H1 (cell line): Measurements from ENCODE around the gene XAB2. TPM values are rescaled to one million over a fixed set of nuclear protein-coding genes. Genes with fewer than 3 reads are reported as not detected.
A peak's percentile ranks its signal among the peaks of the same experiment; 100 is the strongest.

Experiments
- CTCF ChIA-PET: fragments of 300-600 bp; sonication (Branson Sonifier 250); formaldehyde crosslinking; loops from one replicate; lab custom pipeline; 2021; ENCODE audit not compliant: partially characterized antibody; lab: Charles Lee
- POLR2A ChIA-PET: fragments of 300-600 bp; sonication (Branson Sonifier 250); formaldehyde crosslinking; loops from one replicate; lab custom pipeline; 2021; ENCODE audit warnings: inconsistent platforms; ENCODE audit not compliant: partially characterized antibody; lab: Charles Lee
- DNase-seq, 2 experiments: peaks; one replicate each; pipeline versions ENCODE4 v3.0.0 to v3.0.0-alpha.2; 2010 to 2022; ENCODE audit warnings: low spot score in 2 of 2, low read depth in 1 of 2, mixed read lengths in 1 of 2
- FAIRE-seq: peaks from 2 replicates; lab custom pipeline; 2011; peaks lifted over from hg19 to GRCh38; lab: Jason Lieb, UNC
- H2AFZ ChIP-seq: 2 replicates; pipeline ENCODE4 v1.8.1; 2012; ENCODE audit warnings: low read length, inconsistent platforms
- H2AK5ac ChIP-seq: 2 replicates; pipeline ENCODE4 v1.6.1; 2013; ENCODE audit warnings: low read depth, low read length
- H2BK120ac ChIP-seq: replicated peaks from 2 replicates; pipeline ENCODE3; 2013; ENCODE audit warnings: low read depth, low read length, inconsistent platforms
- H2BK12ac ChIP-seq: 2 replicates; pipeline ENCODE4 v1.6.1; 2013; ENCODE audit warnings: low read depth, low read length
- H2BK15ac ChIP-seq: 2 replicates; pipeline ENCODE4 v1.6.1; 2013; ENCODE audit warnings: low read length
- H2BK20ac ChIP-seq: 2 replicates; pipeline ENCODE4 v1.6.1; 2013; ENCODE audit warnings: low read length
- H2BK5ac ChIP-seq: 2 replicates; pipeline ENCODE4 v1.6.1; 2013; ENCODE audit warnings: low read depth, low read length
- H3K14ac ChIP-seq: 2 replicates; pipeline ENCODE4 v1.6.1; 2013; ENCODE audit warnings: inconsistent platforms; ENCODE audit not compliant: insufficient read length
- H3K18ac ChIP-seq: 2 replicates; pipeline ENCODE4 v1.6.1; 2013; ENCODE audit warnings: low read length; ENCODE audit errors: extremely low read depth
- H3K23ac ChIP-seq: 2 replicates; pipeline ENCODE4 v1.6.1; 2013; ENCODE audit warnings: inconsistent platforms; ENCODE audit not compliant: insufficient read length
- H3K23me2 ChIP-seq: 2 replicates; pipeline ENCODE4 v1.6.1; 2013; ENCODE audit warnings: low read depth, low read length
- H3K27ac ChIP-seq: 2 replicates; pipeline ENCODE4 v1.6.1; 2011; ENCODE audit warnings: low read depth, low read length, inconsistent platforms
- H3K27me3 ChIP-seq, 4 experiments: replicated peaks in 1 of 4; 1 replicate in 1 of 4; 2 replicates in 3 of 4; pipeline versions ENCODE4 v1.6.1 to v1.8.1; 2011 to 2013; ENCODE audit warnings: low read length in 3 of 4, mild to moderate bottlenecking in 3 of 4, inconsistent platforms in 2 of 4, mixed read lengths in 2 of 4, moderate library complexity in 1 of 4; ENCODE audit not compliant: control insufficient read depth in 3 of 4, insufficient read depth in 3 of 4; ENCODE audit errors: extremely low read depth in 1 of 4
- H3K36me3 ChIP-seq, 4 experiments: 2 replicates each; pipeline versions ENCODE4 v1.6.1 to v1.8.1; 2011 to 2013; ENCODE audit warnings: mild to moderate bottlenecking in 4 of 4, low read length in 3 of 4, moderate library complexity in 2 of 4, control low read depth in 1 of 4, inconsistent platforms in 1 of 4; ENCODE audit not compliant: insufficient read depth in 4 of 4, control insufficient read depth in 2 of 4
- H3K4ac ChIP-seq: replicated peaks from 2 replicates; pipeline ENCODE3; 2013; ENCODE audit warnings: low read length, low read depth, mixed read lengths, inconsistent platforms; ENCODE audit not compliant: insufficient read length
- H3K4me1 ChIP-seq, 4 experiments: replicated peaks in 1 of 4; 1 replicate in 1 of 4; 2 replicates in 3 of 4; pipeline versions ENCODE4 v1.6.1 to v1.8.1; 2011 to 2013; ENCODE audit warnings: low read length in 3 of 4, inconsistent platforms in 2 of 4, mixed read lengths in 1 of 4; ENCODE audit not compliant: insufficient read depth in 4 of 4, control insufficient read depth in 3 of 4
- H3K4me2 ChIP-seq, 2 experiments: 2 replicates each; pipeline versions ENCODE4 v1.6.1 to v1.8.1; 2011 to 2013; ENCODE audit warnings: low read depth in 2 of 2, low read length in 2 of 2, control low read depth in 1 of 2, inconsistent platforms in 1 of 2, mild to moderate bottlenecking in 1 of 2; ENCODE audit not compliant: insufficient read depth in 1 of 2
- H3K4me3 ChIP-seq, 4 experiments: fragments of 200-600, 300-600 bp in 1 of 4; sonication (generic), shearing (Covaris generic), sonication (Bioruptor Twin) in 1 of 4; 2 replicates each; pipeline versions ENCODE4 v1.5.1 to v1.8.1; 2011 to 2016; ENCODE audit warnings: low read length in 4 of 4, low read depth in 3 of 4, control low read depth in 2 of 4, inconsistent platforms in 2 of 4, mild to moderate bottlenecking in 2 of 4, mixed read lengths in 1 of 4, moderate library complexity in 1 of 4; ENCODE audit not compliant: insufficient read depth in 2 of 4; ENCODE audit errors: extremely low read depth in 1 of 4
- H3K56ac ChIP-seq: replicated peaks from 2 replicates; pipeline ENCODE3; 2013; ENCODE audit warnings: low read depth, mild to moderate bottlenecking, mixed read lengths, low read length, inconsistent platforms; ENCODE audit not compliant: insufficient read length
- H3K79me1 ChIP-seq: 2 replicates; pipeline ENCODE4 v1.6.1; 2013; ENCODE audit warnings: low read depth, low read length, control low read depth
- H3K79me2 ChIP-seq, 2 experiments: 2 replicates each; pipeline versions ENCODE4 v1.6.1 to v1.8.1; 2012 to 2013; ENCODE audit warnings: low read length in 2 of 2, mild to moderate bottlenecking in 2 of 2, inconsistent platforms in 1 of 2; ENCODE audit not compliant: insufficient read depth in 2 of 2, control insufficient read depth in 1 of 2
- H3K9ac ChIP-seq, 4 experiments: replicated peaks in 1 of 4; 1 replicate in 1 of 4; 2 replicates in 3 of 4; pipeline versions ENCODE4 v1.6.1 to v1.8.1; 2011 to 2013; ENCODE audit warnings: low read depth in 3 of 4, low read length in 3 of 4, control low read depth in 2 of 4, mild to moderate bottlenecking in 2 of 4, moderate library complexity in 2 of 4, inconsistent platforms in 1 of 4; ENCODE audit errors: extremely low read depth in 1 of 4
- H3K9me3 ChIP-seq, 2 experiments: 2 replicates each; pipeline versions ENCODE4 v1.6.1 to v1.8.1; 2012 to 2013; ENCODE audit warnings: mild to moderate bottlenecking in 2 of 2, moderate library complexity in 2 of 2, control low read depth in 1 of 2, inconsistent platforms in 1 of 2, low read depth in 1 of 2, low read length in 1 of 2, mixed read lengths in 1 of 2; ENCODE audit not compliant: insufficient read depth in 2 of 2
- H4K20me1 ChIP-seq, 2 experiments: replicated peaks in 1 of 2; 2 replicates each; pipeline versions ENCODE3 to v1.8.1; 2011 to 2013; ENCODE audit warnings: inconsistent platforms in 2 of 2, low read length in 2 of 2, mild to moderate bottlenecking in 1 of 2; ENCODE audit not compliant: insufficient read depth in 2 of 2, control insufficient read depth in 1 of 2
- H4K5ac ChIP-seq: 2 replicates; pipeline ENCODE4 v1.6.1; 2013; ENCODE audit warnings: low read length, low read depth, mixed read lengths, inconsistent platforms; ENCODE audit not compliant: insufficient read length
- H4K8ac ChIP-seq: 2 replicates; pipeline ENCODE4 v1.8.0; 2013; ENCODE audit warnings: mild to moderate bottlenecking, moderate library complexity, low read length, inconsistent platforms; ENCODE audit not compliant: insufficient read depth; ENCODE audit errors: extremely low read depth
- H4K91ac ChIP-seq: replicated peaks from 2 replicates; pipeline ENCODE3; 2013; ENCODE audit warnings: low read length, mixed read lengths, inconsistent platforms; ENCODE audit not compliant: insufficient read length
- ASH2L ChIP-seq: fragments of 200-600, 300-600 bp; sonication (generic); IDR thresholded peaks from one replicate; pipeline ENCODE4 v1.7.1; 2017; ENCODE audit warnings: low read length
- BCL11A ChIP-seq, 2 experiments: IDR thresholded peaks; one replicate each; pipeline ENCODE4 v1.6.1; 2011; ENCODE audit warnings: low read depth in 2 of 2, low read length in 2 of 2, mild to moderate bottlenecking in 2 of 2
- CREB1 ChIP-seq: IDR thresholded peaks from 2 replicates; pipeline ENCODE4 v1.6.1; 2012; ENCODE audit warnings: inconsistent platforms
- CTBP2 ChIP-seq: IDR thresholded peaks from 2 replicates; pipeline ENCODE4 v1.7.0; 2011; ENCODE audit warnings: borderline replicate concordance, mild to moderate bottlenecking, moderate library complexity, mixed read lengths, low read length; ENCODE audit not compliant: insufficient read depth, insufficient read length
- KDM1A ChIP-seq: fragments of 200-600, 300-600 bp; sonication (generic); IDR thresholded peaks from 2 replicates; pipeline ENCODE4 v1.7.1; 2016; ENCODE audit warnings: mild to moderate bottlenecking, low read length, borderline replicate concordance
- MAX ChIP-seq: IDR thresholded peaks from 2 replicates; pipeline ENCODE4 v1.6.1; 2012; ENCODE audit warnings: inconsistent platforms
- NRF1 ChIP-seq: IDR thresholded peaks from 2 replicates; pipeline ENCODE4 v1.6.1; 2011; ENCODE audit warnings: mild to moderate bottlenecking, low read depth, low read length, improper control_type of control experiment
- PHF8 ChIP-seq: fragments of 200-600 bp; sonication (generic); conservative IDR thresholded peaks from 2 replicates; pipeline ENCODE4 v1.7.1; 2012; ENCODE audit warnings: low read depth, mild to moderate bottlenecking, inconsistent platforms, low read length, moderate library complexity
- RBBP5 ChIP-seq: IDR thresholded peaks from 2 replicates; pipeline ENCODE4 v1.7.1; 2012; ENCODE audit warnings: low read depth, mild to moderate bottlenecking, inconsistent platforms, low read length, moderate library complexity, borderline replicate concordance
- TAF1 ChIP-seq: IDR thresholded peaks from 2 replicates; pipeline ENCODE4 v1.6.1; 2011; ENCODE audit warnings: mild to moderate bottlenecking, low read depth, low read length
- TBP ChIP-seq: IDR thresholded peaks from 2 replicates; pipeline ENCODE4 v1.6.1; 2011; ENCODE audit warnings: low read depth, low read length, improper control_type of control experiment
- WGBS, 2 experiments: shearing (Covaris generic) in 1 of 2; methylation state at CpG; one replicate each; pipeline versions ENCODE4 v1.1.6 to v1.1.7; 2013 to 2015; ENCODE audit warnings: low lambda C conversion rate in 2 of 2, mixed read lengths in 2 of 2, inconsistent platforms in 1 of 2, low coverage in 1 of 2, missing lambda C conversion rate in 1 of 2; ENCODE audit not compliant: insufficient replicate concordance in 2 of 2, insufficient coverage in 1 of 2, insufficient read length in 1 of 2; ENCODE audit errors: extremely low coverage in 1 of 2, missing lambda C conversion rate in 1 of 2; 5-methylcytosine and 5-hydroxymethylcytosine counted together
- polyA plus RNA-seq, 7 experiments: library from polyadenylated mRNA; depleted of rRNA in 3 of 7; stranded (reverse) in 5 of 7; unstranded in 2 of 7; fragments of >200 nt in 5 of 7; fragments of 200-250 nt in 2 of 7; gene quantifications; 1 replicate in 5 of 7; 2 replicates in 1 of 7; 4 replicates in 1 of 7; pipeline versions ENCODE4 v1.2.1 to v1.2.3, GENCODE V29; 2011 to 2013; ENCODE audit warnings: missing spikeins in 2 of 7, mixed read lengths in 2 of 7
- total RNA-seq: library from RNA; stranded (reverse); fragmentation: NEBNext Ultra II Directional; extraction: Animal tissue kit (Norgen Biotek cat#: 25700); gene quantifications from 2 replicates; pipeline ENCODE4 v1.2.1, GENCODE V29; 2021

XAB2 gene
- total and polyA plus RNA-seq, 2 of the 8 experiments (the other 6 are each of a cell fraction or from before 2014, with no cell fraction given): 48.2 to 49.4 TPM

DNA sequence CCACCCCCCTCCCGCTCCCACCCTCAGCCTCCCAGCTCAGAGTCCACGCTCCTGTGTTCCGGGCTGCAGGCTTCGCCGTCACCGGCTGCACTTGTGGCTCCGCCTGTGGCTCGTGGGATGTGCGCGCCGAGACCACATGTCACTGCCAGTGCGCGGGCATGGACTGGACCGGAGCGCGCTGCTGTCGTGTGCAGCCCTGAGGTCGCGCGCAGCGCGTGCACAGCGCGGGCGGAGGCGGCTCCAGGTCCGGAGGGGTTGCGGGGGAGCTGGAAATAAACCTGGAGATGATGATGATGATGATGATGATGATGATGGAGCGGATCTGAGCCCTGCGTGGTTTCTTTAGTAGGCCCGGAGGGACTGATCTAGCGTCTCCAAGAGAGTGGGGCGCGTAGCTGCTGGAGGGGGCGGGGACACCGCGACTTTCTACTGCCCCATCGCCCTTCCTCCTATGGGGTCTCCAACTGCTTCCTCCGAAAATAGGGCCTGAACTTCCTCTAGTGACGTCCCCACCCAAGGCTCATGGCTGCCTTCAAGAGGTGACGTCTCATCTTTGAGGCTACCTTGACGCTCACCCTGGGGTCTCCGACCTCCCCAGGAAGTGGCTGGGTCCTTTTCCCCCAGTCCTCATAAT is 40.9 kb upstream of the XAB2 start:
- FAIRE-seq: no peak
- no peaks in the 10 kb centered on the region for H3K9me3 ChIP-seq
- no peak for TF ChIP-seq KDM1A
- TF ChIP-seq TBP: no peak
- no peak for TF ChIP-seq CTBP2
- TF ChIP-seq MAX: peak; percentile 66
- 0 out of 2 replicates have a peak, but pooled peaks have one; percentile 16 for TF ChIP-seq TAF1
- peak; percentile 70 for TF ChIP-seq CREB1
- no peak for TF ChIP-seq RBBP5
- TF ChIP-seq PHF8: 0 out of 2 replicates have a peak, but pooled peaks have one; percentile 37
- no peak for TF ChIP-seq NRF1
- no peak for TF ChIP-seq BCL11A (IDR thresholded peaks at IDR 0.05; ENCODE audit: low read depth in 2 of 2, low read length in 2 of 2)
- TF ChIP-seq ASH2L: no peak

More for the DNA sequence above, 40.9 kb upstream of the XAB2 start:
- no peak overlapping the region for H2BK12ac ChIP-seq
- POLR2A ChIA-PET: interaction anchor here (0.5 to 1.7 kb wide), 3 partner anchors 8 to 130 kb away, joined by 3 to 6 read pairs (median 5); partner anchors contain the start of gene TRAPPC5
- peak overlapping the region; percentile 2 to 70 (median 48) for H3K4me3 ChIP-seq
- no peaks in the 10 kb centered on the region for H4K20me1 ChIP-seq
- no peak overlapping the region for H3K27ac ChIP-seq
- peaks cover 0 to 18% (median 11%) of the 10 kb centered on the region in 4 experiments; a peak in 4 of 7 replicates for H3K27me3 ChIP-seq
- H2BK120ac ChIP-seq: no peak overlapping the region
- CTCF ChIA-PET: interaction anchor here (0.5 to 4.7 kb wide), 10 partner anchors 11 to 340 kb away, joined by 3 to 32 read pairs (median 4); partner anchors contain the start of gene TRAPPC5
- no peak overlapping the region for H3K4ac ChIP-seq
- 32% methylated on average over 17 of the region's 43 CpGs; no CpG with 5 or more reads in 1 of the 2 experiments for WGBS, 2 experiments
- H3K14ac ChIP-seq: no peak overlapping the region
- no peak overlapping the region for H4K5ac ChIP-seq
- H2AFZ ChIP-seq: peak overlapping the region; percentile 92
- H3K4me2 ChIP-seq: peak overlapping the region; percentile 70 to 86
- H3K79me2 ChIP-seq: no peaks in the 10 kb centered on the region
- peak overlapping the region; percentile 79 for H4K8ac ChIP-seq
- H2AK5ac ChIP-seq: no peak overlapping the region; the same call in 1 of the 2 replicates
- no peaks in the 10 kb centered on the region for H3K79me1 ChIP-seq
- peak overlapping the region; percentile 78; the same call in 1 of the 2 replicates for H3K18ac ChIP-seq
- DNase-seq: peak in 1 of 2 experiments; percentile 64
- no peak overlapping the region; a peak in 1 of 7 replicates for H3K9ac ChIP-seq
- no peak overlapping the region for H3K56ac ChIP-seq
- H4K91ac ChIP-seq: peak overlapping the region; percentile 74
- no peaks in the 10 kb centered on the region for H3K36me3 ChIP-seq
- no peak overlapping the region for H3K23ac ChIP-seq
- no peak overlapping the region for H2BK20ac ChIP-seq
- H2BK5ac ChIP-seq: no peak overlapping the region
- no peak overlapping the region for H2BK15ac ChIP-seq
- H3K23me2 ChIP-seq: peaks cover 2% of the 10 kb centered on the region; the same call in 1 of the 2 replicates
- peaks cover 0 to 3% (median 1%) of the 10 kb centered on the region in 4 experiments; a peak in 1 of 7 replicates for H3K4me1 ChIP-seq
